Stromal cell of bone marrow (primary cell): Measurements from ENCODE around the gene CDC42EP3.
A peak's percentile ranks its signal among the peaks of the same experiment; 100 is the strongest.

Source experiments
- DNase-seq: peaks from one replicate; pipeline ENCODE4 v3.0.0-alpha.2; 2012; ENCODE audit warnings: low read depth

The CDC42EP3 gene

DNA sequence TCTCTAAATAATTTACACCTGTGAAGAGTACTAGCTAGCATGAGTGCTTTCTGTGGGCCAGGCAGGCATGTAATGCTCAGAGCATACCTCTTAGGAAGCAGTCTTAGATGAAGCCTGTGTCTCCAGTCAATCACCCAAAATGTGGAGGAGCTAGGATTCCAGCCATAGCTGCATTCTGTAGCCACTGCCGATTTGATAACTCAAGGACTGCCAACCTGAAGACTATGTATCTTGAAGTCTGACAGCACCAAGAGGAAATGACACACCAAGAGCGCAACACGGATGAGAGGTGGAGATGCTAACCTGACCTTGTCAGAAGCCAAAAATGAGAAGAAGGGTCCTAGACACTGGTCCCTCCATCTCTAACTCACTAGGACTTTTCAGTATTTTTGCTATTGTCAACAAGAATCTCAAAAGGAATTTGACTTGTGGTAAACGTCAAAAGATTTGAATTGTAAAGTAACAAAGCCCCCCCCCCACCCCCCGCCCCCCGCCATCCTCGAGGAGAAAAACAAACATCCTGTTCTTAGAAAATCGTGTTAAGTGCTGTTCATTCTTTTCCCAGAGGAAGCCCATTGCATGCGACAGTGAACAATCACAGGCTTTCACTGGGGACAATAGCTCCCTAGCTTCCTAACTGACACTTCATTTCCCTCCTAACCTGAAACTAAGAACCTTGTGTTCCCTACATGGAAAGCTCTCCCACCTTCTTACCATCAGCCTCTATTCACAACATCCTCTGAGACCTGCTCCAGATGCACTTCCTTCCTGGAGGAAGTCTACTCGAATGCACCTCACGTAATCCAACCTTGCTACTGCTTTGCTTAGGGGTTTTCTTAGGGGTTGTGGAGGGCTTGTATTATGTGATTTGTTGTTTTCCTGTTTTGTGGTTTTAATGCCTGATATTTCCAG lies 14.7 kb downstream of the CDC42EP3 start:
- no peak for DNase-seq

DNA sequence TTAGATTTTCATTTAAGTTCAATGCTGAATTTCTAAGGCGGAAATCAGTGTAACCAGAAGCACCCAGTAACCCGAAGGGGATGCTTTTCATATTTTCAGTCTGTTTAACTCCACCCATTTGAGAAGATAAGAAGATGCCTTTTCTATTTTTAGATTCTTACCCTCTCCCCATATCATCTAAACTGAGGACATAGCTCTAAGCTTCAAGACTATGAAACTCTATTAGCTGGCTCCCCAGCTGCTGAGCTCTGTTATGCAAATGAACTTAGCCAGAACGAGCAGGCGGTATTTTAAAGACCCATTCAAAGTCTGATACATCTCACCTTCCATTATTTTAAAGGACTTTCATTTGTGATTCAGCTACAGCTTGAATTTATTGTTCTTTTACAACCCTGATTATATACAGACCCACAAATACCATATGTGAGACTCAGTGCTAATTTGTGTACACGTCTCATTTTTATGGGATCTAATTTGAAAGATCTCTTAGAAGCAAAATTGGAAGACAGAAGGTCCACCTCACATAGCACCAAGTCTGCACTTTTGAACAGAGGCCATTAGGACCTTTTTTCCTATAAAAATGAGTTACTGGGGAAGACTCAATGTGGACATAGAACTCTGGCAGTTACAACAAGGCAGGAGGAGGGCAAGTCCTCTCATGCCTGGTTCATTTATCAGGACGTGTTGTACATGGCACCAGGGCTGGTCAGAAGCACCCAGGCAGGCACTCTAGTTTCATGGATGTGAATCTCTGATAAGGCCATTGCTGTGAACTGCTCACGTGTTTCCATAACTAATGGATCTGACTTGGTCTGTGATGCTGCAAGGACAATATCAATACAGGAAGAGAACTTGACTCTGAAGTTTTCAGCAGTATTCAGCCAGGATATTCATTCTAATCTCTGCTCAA lies 16.3 kb downstream of the CDC42EP3 start:
- DNase-seq: no peak

DNA sequence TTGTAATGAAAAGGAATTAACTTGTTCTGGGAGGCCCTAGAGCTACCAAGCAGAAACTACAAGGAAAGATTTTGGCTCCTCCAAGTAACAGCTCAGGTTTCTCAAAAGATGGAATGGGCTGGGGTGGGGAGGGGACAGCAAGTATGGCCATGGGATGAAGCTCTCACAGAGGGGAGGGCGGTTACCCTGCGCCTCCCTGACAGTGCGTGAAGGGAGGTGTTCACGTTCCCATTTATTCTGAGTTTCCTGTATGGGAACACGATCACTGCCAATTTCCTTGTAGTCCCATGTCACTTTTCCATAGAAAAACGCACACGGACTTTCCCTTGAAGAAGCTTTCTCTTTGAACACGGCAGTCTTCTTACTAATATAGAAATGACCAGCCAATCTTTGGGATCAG lies 17.0 kb downstream of the CDC42EP3 start:
- no peak for DNase-seq

DNA sequence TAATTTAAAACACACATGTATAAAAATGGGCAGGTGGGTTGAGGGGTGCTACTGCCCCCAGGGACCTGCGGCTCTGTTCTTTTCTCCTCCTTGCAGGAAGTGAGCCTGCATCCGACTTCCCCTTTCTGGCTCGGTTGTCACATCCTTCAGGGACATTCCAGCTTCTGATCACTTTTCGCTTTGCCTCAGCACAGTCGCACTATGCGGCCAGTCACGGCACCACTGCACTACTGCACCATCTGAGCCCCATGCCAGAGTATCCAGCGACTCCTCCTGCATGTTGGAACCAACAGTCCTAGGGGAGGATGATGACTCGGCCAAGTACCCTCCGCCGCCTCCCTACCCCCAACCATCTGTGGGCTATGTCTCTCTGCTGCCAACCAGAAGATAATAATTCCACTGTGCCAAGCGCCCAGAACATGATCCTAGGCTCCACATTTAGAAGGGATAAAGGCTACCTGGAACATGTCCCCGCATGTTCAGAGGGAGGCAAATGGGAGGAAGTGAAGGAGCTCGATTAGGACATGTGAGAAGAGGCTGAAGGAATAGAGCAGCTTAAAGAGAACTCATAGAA lies 17.6 kb downstream of the CDC42EP3 start:
- DNase-seq: no peak

DNA sequence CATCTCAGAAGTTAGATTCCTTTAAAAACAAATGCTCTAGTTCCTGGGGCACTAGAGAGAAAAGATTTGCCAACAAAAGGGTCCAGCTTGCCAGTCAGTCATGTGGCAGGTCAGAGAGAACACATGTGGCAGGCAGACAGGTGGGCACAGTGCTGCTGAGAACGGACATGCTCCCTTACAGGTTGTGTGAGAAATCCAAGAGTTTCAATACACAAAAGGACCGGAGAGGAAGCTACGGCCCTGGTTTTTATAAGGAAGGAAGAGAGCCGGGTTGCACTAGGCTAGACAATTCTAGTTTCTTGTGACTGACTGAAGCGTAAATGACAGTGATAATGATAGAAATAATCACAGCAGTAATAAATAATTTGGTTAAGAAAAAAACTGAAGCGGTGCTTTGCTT lies 18.3 kb downstream of the CDC42EP3 start:
- DNase-seq: no peak

DNA sequence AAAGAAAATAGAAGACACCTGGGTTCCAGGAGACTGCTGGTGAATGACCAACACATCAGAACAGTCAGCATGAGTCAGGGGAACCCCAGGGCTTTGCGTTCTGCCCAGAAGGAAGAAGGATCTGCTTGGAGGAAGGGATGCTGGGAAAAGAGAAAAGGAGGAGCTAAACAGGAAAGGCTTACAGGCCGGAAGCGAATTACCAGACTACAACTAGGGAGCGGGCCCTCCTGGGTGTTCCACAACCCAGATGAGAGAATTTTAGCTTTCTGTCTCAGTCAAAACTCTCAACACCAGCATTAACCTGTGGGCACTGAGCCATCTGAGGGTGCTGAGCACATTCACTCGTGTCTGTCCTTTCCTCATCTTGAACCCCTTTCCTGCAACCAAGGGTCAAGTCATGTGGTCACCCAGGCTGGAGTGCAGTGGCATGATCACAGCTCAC lies 19.2 kb downstream of the CDC42EP3 start:
- DNase-seq: peak; percentile 70

DNA sequence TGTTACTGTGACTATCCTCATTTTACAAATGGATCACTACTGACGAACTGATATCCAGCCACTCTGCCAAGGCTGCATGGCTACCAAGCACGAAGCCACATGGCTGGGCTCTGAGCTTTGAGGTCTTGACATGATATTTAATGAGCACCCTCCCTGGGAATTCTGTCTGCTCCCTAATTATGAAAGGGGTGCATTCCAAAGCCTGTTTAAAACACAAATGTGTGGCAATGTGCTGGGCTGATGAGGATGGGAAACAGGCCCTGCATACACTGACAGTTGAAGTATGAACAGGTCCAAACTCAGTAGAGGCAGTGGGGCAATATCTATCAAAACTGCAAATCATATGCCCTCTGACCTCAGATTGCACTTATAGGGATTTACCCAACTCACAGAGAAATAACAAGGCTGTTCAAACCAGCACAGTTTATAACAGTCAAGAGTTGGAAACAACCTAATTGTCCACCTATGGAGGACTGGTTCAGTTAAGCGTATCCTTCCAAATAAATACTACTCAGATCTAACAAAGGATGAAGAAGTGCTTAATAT lies 20.8 kb downstream of the CDC42EP3 start:
- no peak for DNase-seq

DNA sequence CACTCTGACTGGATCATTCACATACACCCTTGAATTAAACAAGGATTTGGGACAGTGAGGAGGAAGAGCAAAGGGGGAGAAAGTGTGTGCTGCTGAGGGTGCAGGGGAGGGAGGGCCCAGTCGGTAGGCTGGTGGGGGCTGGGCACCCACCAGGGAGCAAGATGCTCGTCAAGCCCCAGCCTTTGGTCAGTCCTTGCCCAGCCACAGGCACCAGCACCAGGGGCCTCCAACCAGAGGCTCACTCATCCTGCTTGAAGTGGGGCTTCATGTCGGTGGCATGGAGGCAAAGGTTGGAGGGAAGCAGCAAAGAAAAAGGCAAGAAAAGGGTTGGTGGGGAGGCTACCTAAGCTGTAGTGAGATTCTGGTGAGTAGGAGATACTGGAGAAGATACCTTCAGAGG lies 21.9 kb downstream of the CDC42EP3 start:
- no peak for DNase-seq

DNA sequence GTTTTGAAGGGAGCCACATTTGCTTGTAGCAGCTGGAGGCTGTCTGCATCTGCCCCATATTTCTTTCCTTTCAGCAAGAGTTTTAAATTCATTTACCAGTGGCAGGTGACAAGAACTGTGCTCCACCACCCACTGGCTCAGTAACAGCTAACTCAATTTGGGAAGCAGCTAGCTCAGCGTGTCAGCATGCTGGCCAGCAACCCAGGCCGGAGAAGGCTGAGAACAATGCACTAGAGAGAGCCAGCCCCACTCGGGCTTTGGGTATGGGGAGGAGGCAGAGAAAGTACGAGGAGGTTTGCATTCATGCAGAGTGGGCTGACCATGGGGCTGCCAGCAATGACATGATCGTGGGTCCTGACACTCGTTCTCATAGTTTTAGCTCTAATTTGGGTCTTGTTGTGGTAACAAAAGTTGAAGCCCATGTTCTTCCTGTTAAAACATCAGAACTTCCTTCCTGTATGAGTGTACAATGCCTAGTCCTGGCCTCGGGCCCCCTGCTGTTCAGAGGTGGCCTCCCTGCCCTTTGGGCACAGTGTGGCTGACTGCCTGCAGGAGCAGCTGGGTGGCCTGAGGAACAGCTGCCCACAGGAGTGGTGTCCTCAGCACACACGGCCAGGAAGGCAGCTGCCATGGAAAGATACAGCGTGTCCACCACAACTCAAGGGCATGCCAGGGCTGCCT lies 23.0 kb downstream of the CDC42EP3 start:
- DNase-seq: no peak

DNA sequence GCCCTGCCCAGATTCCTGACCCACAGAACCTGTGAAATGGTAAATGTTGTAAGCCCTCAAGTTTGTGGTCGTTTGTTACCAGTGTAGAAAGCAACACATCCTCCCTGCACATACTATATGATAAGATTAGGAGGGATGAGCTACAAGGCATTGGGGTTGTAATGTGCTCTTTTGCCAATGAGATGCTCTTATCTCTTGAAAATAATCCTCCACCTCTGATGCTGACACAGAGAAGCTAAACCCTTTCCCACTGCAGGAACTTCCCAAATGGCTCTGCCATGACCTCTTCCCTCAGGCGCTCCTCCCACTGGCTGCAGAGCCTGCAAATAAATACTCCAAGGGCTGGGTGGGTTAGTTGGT lies 23.5 kb downstream of the CDC42EP3 start:
- DNase-seq: no peak

DNA sequence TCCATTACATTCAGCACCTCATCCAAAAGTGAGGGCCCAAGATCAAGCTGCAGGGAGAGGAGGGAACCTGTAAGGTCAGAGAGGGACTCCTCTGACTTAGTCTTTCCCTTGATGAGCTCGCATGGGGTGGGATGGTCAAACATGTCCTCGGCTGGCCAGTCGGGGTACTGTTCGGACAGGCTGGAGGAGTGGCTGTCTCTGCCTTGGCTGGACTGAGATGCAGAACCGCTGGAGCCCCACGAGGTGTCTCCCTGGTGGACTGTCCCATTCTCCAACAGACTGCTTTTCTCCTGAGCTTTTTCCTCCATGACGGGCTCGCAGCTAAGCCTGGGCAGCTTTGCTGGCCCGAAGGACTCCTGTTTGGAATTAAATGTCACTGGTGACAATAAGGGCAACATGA lies 25.6 kb downstream of the CDC42EP3 start:
- DNase-seq: no peak

DNA sequence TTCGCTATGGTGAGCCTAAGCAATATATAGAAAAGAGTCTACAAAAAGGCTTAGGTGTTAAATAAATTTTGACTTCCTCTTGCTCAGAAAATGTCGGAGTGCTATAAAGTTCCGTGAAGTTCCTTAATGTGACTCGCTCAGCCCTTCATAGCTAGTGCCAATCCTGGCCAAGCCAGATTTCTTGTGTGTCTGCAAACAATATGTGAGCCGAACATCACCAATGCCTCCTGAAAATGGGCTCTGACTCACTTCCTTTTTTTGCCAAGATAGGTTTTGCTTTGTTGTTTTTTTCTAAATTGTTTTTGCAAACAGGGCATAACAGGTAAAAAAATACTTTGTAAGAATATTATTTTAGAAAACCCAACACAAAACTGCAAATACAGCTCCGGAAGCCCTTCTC lies 26.1 kb downstream of the CDC42EP3 start:
- peak; percentile 36 for DNase-seq

DNA sequence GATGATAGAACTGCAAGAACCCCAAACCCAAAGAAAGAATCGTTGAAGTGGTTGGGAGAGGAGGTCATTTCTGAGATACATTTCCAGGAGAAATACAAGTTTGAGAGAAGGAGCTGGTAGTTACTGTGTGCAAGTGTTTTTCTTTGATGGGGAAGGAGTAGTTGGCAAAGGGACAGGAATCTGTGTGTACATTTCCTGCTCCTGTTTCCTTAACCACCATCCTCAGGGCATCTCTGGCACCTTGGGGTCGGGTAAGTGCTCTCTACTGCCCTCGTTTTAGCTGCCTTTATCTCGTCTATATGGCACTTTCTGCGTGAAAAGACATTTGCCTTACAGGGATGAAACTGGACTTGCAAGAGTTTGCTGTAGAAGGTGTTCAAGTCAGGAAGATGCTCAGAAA lies 27.3 kb downstream of the CDC42EP3 start:
- DNase-seq: no peak

DNA sequence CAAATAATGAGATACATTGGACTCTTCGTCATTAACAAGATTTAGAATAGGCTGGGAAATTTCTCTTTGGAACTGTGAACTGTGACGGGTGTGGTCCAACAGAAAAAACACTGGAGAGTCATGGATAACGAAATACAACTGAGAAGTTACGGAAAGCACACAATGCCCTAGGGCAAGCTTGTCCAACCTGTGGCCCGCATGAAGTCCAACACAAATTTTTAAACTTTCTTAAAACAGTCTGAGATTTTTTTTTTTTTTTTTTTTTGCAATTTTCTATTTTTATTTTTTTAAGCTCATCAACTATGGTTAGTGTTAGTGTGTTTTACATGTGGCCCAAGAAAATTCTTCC lies 27.7 kb downstream of the CDC42EP3 start:
- DNase-seq: no peak

DNA sequence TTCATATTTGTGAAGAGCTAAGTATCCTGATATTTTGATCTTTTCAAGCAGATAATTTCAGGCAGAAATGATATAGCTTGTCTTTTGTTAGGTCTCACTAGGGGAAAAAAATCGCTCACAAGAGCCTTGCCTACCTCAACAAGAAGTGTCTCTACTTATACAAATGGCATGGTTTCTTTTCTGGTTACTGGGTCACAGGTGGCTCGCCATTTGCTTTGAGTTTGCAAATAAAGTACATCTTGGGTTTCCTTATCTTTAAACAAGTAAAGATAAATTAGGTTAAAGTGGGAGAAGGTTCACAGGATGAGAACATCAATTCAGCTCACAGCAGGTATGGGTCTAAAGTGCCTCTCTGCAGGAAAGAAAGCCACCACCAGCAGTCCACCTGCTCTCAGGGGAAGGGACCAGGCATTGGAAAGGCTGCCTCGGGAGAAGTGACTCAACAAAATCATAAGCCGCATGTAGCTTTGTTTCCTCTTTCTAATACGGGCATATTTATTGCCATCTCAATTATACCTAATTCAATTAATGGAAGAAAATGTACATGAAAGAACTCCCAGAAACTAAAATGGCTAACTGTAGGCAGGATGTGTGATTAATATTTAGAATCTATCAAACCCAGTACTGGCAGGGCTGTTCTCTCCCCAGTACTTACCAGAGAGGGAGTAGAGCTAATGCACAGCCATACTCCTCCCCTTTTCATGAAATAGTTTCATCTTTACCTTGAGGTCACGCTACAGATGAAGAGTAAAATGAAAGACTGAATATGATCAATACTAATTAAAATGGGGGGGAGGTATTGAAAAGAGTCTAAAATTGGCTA lies 28.3 kb downstream of the CDC42EP3 start:
- no peak for DNase-seq

DNA sequence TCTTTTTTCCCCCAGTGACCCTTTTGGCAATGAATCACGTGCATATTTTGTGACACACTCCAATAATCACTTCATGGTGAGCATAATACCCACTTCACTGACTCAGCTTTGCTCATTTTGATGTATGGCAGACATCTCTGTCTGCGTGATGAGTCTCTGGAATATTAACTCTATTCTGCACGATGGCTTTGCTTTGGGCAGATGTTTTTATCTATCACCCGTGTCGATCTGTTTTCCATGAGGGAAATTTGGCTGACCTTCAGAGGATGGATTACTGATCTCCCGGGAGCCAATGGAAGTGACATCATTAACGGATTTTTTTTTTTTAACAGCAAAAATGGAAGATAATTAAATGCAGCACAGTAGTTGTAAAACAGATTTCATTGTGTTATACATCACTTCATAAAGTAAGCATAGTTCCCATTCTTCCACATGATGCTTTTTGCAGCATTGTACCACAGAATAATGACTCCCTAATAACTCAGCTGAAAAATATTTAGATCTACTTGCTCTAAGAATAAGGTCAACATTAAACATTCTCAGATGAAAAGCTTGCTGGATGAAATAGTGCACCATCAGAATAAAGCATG lies 29.8 kb downstream of the CDC42EP3 start:
- peak; percentile 72 for DNase-seq

DNA sequence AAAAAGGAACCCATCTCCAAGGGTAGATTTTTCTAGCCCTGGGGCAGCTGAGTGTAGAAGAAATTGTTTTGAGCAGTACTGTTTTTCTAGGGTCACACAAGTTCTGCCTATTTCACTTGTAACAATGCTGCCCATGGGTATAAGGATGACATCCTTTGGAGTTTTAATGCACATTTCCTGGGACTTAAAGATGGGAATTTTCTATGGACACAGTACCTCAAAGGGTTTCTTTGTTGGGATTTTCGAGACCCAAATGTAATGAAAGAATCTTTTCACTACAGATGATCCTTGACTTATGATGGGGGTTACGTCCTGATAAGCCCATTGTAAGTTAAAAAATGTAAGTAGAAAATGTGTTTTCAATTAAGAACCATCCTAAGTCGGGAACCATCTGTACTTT lies 31.8 kb downstream of the CDC42EP3 start:
- no peak for DNase-seq

DNA sequence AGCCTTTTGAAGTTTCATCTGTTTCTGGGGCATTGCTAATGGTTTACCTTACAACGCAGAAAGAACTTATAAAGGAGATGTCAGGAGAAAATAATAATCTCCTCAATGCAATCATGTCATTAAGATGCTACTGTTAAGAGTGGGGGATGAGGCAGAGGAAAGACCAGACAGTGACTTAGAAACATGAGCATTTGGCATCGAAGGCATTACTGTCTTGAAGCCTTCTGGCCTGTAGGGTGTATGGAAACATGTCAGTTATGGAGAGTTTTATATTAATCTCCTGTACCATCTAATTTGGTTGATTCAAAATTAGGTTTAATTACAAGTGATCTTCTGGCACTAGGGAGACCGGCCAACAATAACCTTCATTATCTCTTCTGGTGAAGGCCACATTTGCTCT lies 32.5 kb downstream of the CDC42EP3 start:
- DNase-seq: no peak

DNA sequence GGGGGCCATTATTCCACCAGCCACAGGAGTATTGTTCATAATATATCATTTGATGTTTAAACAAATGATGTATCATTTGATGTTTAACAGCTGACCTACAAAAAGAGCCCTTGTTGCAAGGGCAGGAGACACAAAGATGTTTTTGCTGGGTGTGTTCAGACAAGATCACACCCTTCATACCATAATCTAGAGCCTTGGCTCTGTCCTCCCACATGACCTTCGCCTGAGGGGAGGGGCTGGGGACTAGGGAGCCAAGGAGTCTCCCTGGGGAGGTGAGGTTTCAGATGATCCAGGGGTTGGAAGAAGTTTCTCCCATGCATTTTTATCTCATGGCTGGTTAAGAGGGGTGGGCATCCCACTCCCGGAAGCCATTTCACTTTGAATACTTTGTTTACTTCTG lies 33.5 kb downstream of the CDC42EP3 start:
- DNase-seq: no peak

DNA sequence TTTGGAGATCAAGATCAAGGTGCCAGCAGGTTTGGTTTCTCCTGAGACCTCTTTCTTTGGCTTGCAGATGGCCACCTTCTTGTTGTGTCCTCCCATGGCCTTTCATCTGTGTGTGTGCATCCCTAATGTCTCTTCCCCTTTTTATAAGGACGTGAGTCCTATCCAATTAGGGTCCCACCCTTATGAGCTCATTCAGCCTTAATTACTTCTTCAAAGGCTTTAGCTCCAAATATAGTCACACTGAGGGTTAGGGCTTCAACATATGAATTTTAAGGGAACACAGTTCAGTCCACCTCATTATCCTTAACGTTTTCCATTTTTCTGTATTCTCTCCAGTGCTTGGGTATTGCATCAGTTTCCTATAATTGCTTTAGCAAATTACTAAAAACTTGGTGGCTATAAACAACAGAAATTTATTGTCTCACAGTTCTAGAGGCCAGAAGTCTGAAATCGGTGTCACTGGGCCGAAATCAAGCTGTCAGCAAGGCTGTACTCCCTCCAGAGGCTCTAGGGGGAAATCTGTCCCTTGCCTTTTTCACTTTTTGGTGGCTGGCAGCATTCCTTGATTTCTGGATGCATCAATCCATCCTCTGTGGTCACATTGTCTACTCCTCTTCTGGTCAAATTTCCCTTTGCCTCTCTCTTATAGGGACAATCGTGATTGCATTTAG lies 34.1 kb downstream of the CDC42EP3 start:
- no peak for DNase-seq
